ENCODE results near the gene CD8A. TPM values are rescaled to one million over a fixed set of nuclear protein-coding genes. Genes with fewer than 3 reads are reported as not detected.

CD8A gene
- total RNA-seq, 1 donor from 2014 or later = not detected

GRCh38 chr2:86809481-86810121 lies 18.9 kb upstream of the CD8A start:
- no peak for DNase-seq (ENCODE audit: low read depth)

- DNase-seq (ENCODE audit: low read depth) = peak; percentile 81
Observed at GRCh38 chr2:86808315-86809161, 17.8 kb upstream of the CD8A start.

GRCh38 chr2:86807468-86808275 lies 17.0 kb upstream of the CD8A start:
- peak; percentile 17 for DNase-seq (ENCODE audit: low read depth)

GRCh38 chr2:86807133-86807467 lies 16.4 kb upstream of the CD8A start:
- no peak for DNase-seq (ENCODE audit: low read depth)

GRCh38 chr2:86806059-86806857 lies 15.5 kb upstream of the CD8A start:
- no peak for DNase-seq (ENCODE audit: low read depth)

- no peak for DNase-seq (ENCODE audit: low read depth)
Observed at GRCh38 chr2:86800856-86801567, 10.3 kb upstream of the CD8A start.

GRCh38 chr2:86794861-86795260 lies 4.1 kb upstream of the CD8A start:
- DNase-seq (ENCODE audit: low read depth) = no peak

GRCh38 chr2:86793752-86794151 lies 3.0 kb upstream of the CD8A start:
- DNase-seq (ENCODE audit: low read depth) = no peak

GRCh38 chr2:86791573-86791972 lies 860 bp upstream of the CD8A start:
- no peak for DNase-seq (ENCODE audit: low read depth)

- DNase-seq (ENCODE audit: low read depth) = no peak
Observed at GRCh38 chr2:86790134-86790675, 508 bp downstream of the CD8A start.

- DNase-seq (ENCODE audit: low read depth) = no peak
Observed at GRCh38 chr2:86789687-86790133, 1.0 kb downstream of the CD8A start.

- DNase-seq (ENCODE audit: low read depth) = no peak
Observed at GRCh38 chr2:86788881-86789686, 1.6 kb downstream of the CD8A start.

GRCh38 chr2:86788165-86788564 lies 2.5 kb downstream of the CD8A start:
- DNase-seq (ENCODE audit: low read depth) = no peak

- no peak for DNase-seq (ENCODE audit: low read depth)
Observed at GRCh38 chr2:86787736-86788135, 3.0 kb downstream of the CD8A start.

GRCh38 chr2:86786001-86786536 lies 4.6 kb downstream of the CD8A start:
- DNase-seq (ENCODE audit: low read depth) = no peak

- DNase-seq (ENCODE audit: low read depth) = no peak
Observed at GRCh38 chr2:86785456-86785855, 5.3 kb downstream of the CD8A start.

- DNase-seq (ENCODE audit: low read depth) = no peak
Observed at GRCh38 chr2:86783615-86784339, 6.9 kb downstream of the CD8A start.

- no peak for DNase-seq (ENCODE audit: low read depth)
Observed at GRCh38 chr2:86782748-86783147, 8.0 kb downstream of the CD8A start.

Data from myocyte (in vitro differentiated cells).